ENCODE results near the gene MTM1. TPM values are rescaled to one million over a fixed set of nuclear protein-coding genes. Genes with fewer than 3 reads are reported as not detected.

Gene MTM1
- polyA plus RNA-seq, 3 donors = 6.5 to 23.4 (median 17.0) TPM

GRCh38 chrX:150616179-150616862 lies 47.9 kb downstream of the MTM1 start:
- no peak overlapping the region for H3K4me3 ChIP-seq (replicated peaks in 1 of 3; ENCODE audit: low read depth in 2 of 3, low read length in 3 of 3)
- Mint-ChIP-seq H3K27me3 (ENCODE audit: low read depth in 3 of 3) (no peaks in the 10 kb centered on the region), H3K36me3 (peaks cover 61 to 62% of the 10 kb centered on the region in 2 donors), H3K4me3 (no peak overlapping the region), H3K9me3 (peaks cover 0 to 4% (median 0%) of the 10 kb centered on the region in 7 donors), H3K4me1 (no peaks in the 10 kb centered on the region), H3K27ac (no peak overlapping the region)
- intact Hi-C loops (cut with micrococcal nuclease) = no loop called here
- no peak overlapping the region for H2AFZ ChIP-seq (ENCODE audit: insufficient read depth, low read depth, low read length, poor library complexity, severe bottlenecking)
- no peak overlapping the region for H3K4me2 ChIP-seq (replicated peaks; ENCODE audit: extremely low read depth, low read length, poor library complexity, severe bottlenecking)
- no peaks in the 10 kb centered on the region for H3K9me3 ChIP-seq (replicated peaks in 1 of 2; ENCODE audit: control insufficient read depth in 1 of 2, insufficient read depth in 1 of 2, low read length in 2 of 2)
- no peak for TF ChIP-seq CTCF (IDR thresholded peaks at IDR 0.05)
- H3K27me3 ChIP-seq (ENCODE audit: control insufficient read depth in 2 of 2, insufficient read depth in 2 of 2, low read length in 2 of 2) = no peaks in the 10 kb centered on the region
- H3K79me2 ChIP-seq (ENCODE audit: insufficient read depth, low read length) = no peaks in the 10 kb centered on the region
- H3K36me3 ChIP-seq (replicated peaks in 1 of 2; ENCODE audit: control insufficient read depth in 1 of 2, insufficient read depth in 2 of 2, low read length in 2 of 2) = peaks cover 65 to 74% of the 10 kb centered on the region in 2 donors
- no peaks in the 10 kb centered on the region for H4K20me1 ChIP-seq (ENCODE audit: insufficient read depth, low read length)
- H3K4me1 ChIP-seq (ENCODE audit: control insufficient read depth in 1 of 2, insufficient read depth in 2 of 2, low read length in 2 of 2) = no peaks in the 10 kb centered on the region
- peak overlapping the region in 1 of 2 donors; percentile 24 for H3K27ac ChIP-seq (ENCODE audit: low read depth in 1 of 2, low read length in 2 of 2)
- H3K9ac ChIP-seq (ENCODE audit: insufficient read depth, low read length, poor library complexity, severe bottlenecking) = no peak overlapping the region
- WGBS (ENCODE audit: insufficient coverage) = no CpG with 5 or more reads among the region's 7 CpGs
- no peak for DNase-seq

DNA sequence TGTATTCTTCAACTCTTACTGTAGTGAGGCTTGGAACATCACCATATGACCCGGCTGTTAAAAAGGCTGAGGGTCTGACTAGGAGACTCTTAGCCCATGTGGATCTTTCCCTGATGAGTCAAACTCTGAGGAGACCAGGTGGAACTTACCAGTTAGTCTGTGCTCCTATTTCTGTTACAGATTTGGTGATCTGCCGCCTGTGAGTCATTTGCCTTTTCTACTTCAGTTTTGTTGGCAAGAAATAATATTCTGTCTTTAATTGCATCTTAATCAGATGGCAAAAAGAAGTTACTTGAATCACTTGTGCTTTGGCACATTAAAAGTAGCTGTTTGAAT lies 48.4 kb downstream of the MTM1 start:
- Histone ChIP-seq H3K4me2 (replicated peaks; ENCODE audit: extremely low read depth, low read length, poor library complexity, severe bottlenecking) (no peak overlapping the region), H3K27ac (ENCODE audit: low read depth in 1 of 2, low read length in 2 of 2) (peak overlapping the region in 1 of 2 donors; percentile 24), H4K20me1 (ENCODE audit: insufficient read depth, low read length) (no peaks in the 10 kb centered on the region), H3K9me3 (replicated peaks in 1 of 2; ENCODE audit: control insufficient read depth in 1 of 2, insufficient read depth in 1 of 2, low read length in 2 of 2) (no peaks in the 10 kb centered on the region), H3K4me1 (ENCODE audit: control insufficient read depth in 1 of 2, insufficient read depth in 2 of 2, low read length in 2 of 2) (no peaks in the 10 kb centered on the region), H2AFZ (ENCODE audit: insufficient read depth, low read depth, low read length, poor library complexity, severe bottlenecking) (no peak overlapping the region), H3K4me3 (replicated peaks in 1 of 3; ENCODE audit: low read depth in 2 of 3, low read length in 3 of 3) (no peak overlapping the region), H3K36me3 (replicated peaks in 1 of 2; ENCODE audit: control insufficient read depth in 1 of 2, insufficient read depth in 2 of 2, low read length in 2 of 2) (peaks cover 66 to 74% of the 10 kb centered on the region in 2 donors), H3K27me3 (ENCODE audit: control insufficient read depth in 2 of 2, insufficient read depth in 2 of 2, low read length in 2 of 2) (no peaks in the 10 kb centered on the region), H3K79me2 (ENCODE audit: insufficient read depth, low read length) (no peaks in the 10 kb centered on the region), H3K9ac (ENCODE audit: insufficient read depth, low read length, poor library complexity, severe bottlenecking) (no peak overlapping the region)
- H3K9me3 Mint-ChIP-seq = peaks cover 0 to 4% (median 0%) of the 10 kb centered on the region in 7 donors
- H3K27ac Mint-ChIP-seq = peak overlapping the region in 1 of 7 donors; percentile 37
- no peak for DNase-seq
- intact Hi-C loops (cut with micrococcal nuclease) = no loop called here
- no peaks in the 10 kb centered on the region for H3K27me3 Mint-ChIP-seq (ENCODE audit: low read depth in 3 of 3)
- no CpG with 5 or more reads among the region's 2 CpGs for WGBS (ENCODE audit: insufficient coverage)
- H3K4me1 Mint-ChIP-seq = no peaks in the 10 kb centered on the region
- peaks cover 61 to 65% of the 10 kb centered on the region in 2 donors for H3K36me3 Mint-ChIP-seq
- H3K4me3 Mint-ChIP-seq = no peak overlapping the region
- TF ChIP-seq CTCF (IDR thresholded peaks at IDR 0.05) = no peak

All from CD14-positive monocyte (primary cell).